Measurements from ENCODE around the gene PCDHGB4. TPM values are rescaled to one million over a fixed set of nuclear protein-coding genes. Genes with fewer than 3 reads are reported as not detected.
A peak's percentile ranks its signal among the peaks of the same experiment; 100 is the strongest.
"Not testable (repeated sequence)": the region's sequence is repeated elsewhere in the genome, so short reads cannot be mapped to it uniquely, and the experiment has no call there.

Gene PCDHGB4
- not detected for total RNA-seq
- under 1 TPM in 1 of 4 donors, not detected in 3; 0.22 TPM for polyA plus RNA-seq

- not testable (repeated sequence) for H3K36me3 ChIP-seq (ENCODE audit: control insufficient read depth, insufficient read depth, low read length); H3K36me3 Mint-ChIP-seq; H3K27ac ChIP-seq (ENCODE audit: insufficient read depth, low read length, poor library complexity, severe bottlenecking); H3K4me3 Mint-ChIP-seq; DNase-seq; H3K4me3 ChIP-seq (ENCODE audit: low read depth, low read length); H3K4me1 Mint-ChIP-seq; H3K4me1 ChIP-seq (ENCODE audit: control insufficient read depth, insufficient read depth, low read length, poor library complexity, severe bottlenecking)
- ATAC-seq (ENCODE audit: low read depth in 2 of 2), result peak in 1 of 2 donors; percentile 34
- peaks cover 0 to 59% (median 18%) of the 10 kb centered on the region in 7 donors for H3K9me3 Mint-ChIP-seq
- Histone ChIP-seq H3K9me3 (ENCODE audit: control insufficient read depth in 2 of 2, low read length in 2 of 2) (peaks cover 20 to 48% of the 10 kb centered on the region in 2 experiments), H3K27me3 (ENCODE audit: control insufficient read depth, insufficient read depth, low read length) (peaks cover 46% of the 10 kb centered on the region)
- H3K27ac Mint-ChIP-seq, result peak within 1 kb of the TSS in 1 of 3 donors; percentile 49
- H3K27me3 Mint-ChIP-seq, result peaks cover 65% of the 10 kb centered on the region
Observed at GRCh38 chr5:141387557-141388311, at the start of gene PCDHGB4. Gene PCDHGB4, plus strand, starts transcription at chr5:141387698. Its CDS starts 187 bp downstream, at chr5:141387885.

- no peak for DNase-seq
- no peaks in the 10 kb centered on the region for H3K36me3 ChIP-seq (ENCODE audit: control insufficient read depth, insufficient read depth, low read length)
- peaks cover 50 to 63% of the 10 kb centered on the region in 2 experiments for H3K9me3 ChIP-seq (ENCODE audit: control insufficient read depth in 2 of 2, low read length in 2 of 2)
Observed at GRCh38 chr5:141338538-141339306, 48.8 kb upstream of the PCDHGB4 start, which contains the start of gene PCDHGA2. Gene PCDHGA2, plus strand, starts transcription at chr5:141338760.

GRCh38 chr5:141340781-141341354 is 46.6 kb upstream of the PCDHGB4 start:
- not testable (repeated sequence) for DNase-seq; H3K4me1 ChIP-seq (ENCODE audit: control insufficient read depth, insufficient read depth, low read length, poor library complexity, severe bottlenecking); H3K36me3 Mint-ChIP-seq; H3K4me1 Mint-ChIP-seq; H3K36me3 ChIP-seq (ENCODE audit: control insufficient read depth, insufficient read depth, low read length); H3K27ac ChIP-seq (ENCODE audit: insufficient read depth, low read length, poor library complexity, severe bottlenecking); H3K4me3 Mint-ChIP-seq; H3K27ac Mint-ChIP-seq; ATAC-seq (ENCODE audit: low read depth in 2 of 2); H3K4me3 ChIP-seq (ENCODE audit: low read depth, low read length)
- H3K27me3 Mint-ChIP-seq, result peaks cover 57% of the 10 kb centered on the region
- Histone ChIP-seq H3K9me3 (ENCODE audit: control insufficient read depth in 2 of 2, low read length in 2 of 2) (peaks cover 52 to 53% of the 10 kb centered on the region in 2 experiments), H3K27me3 (ENCODE audit: control insufficient read depth, insufficient read depth, low read length) (peaks cover 18% of the 10 kb centered on the region)
- H3K9me3 Mint-ChIP-seq, result peaks cover 9 to 74% (median 27%) of the 10 kb centered on the region in 7 donors

More at GRCh38 chr5:141338538-141339306, 48.8 kb upstream of the PCDHGB4 start, which contains the start of gene PCDHGA2:
- peak within 1 kb of the TSS in 1 of 4 donors; percentile 11 for H3K4me3 Mint-ChIP-seq
- H3K4me1 Mint-ChIP-seq, result no peaks in the 10 kb centered on the region
- H3K4me3 ChIP-seq (ENCODE audit: low read depth, low read length), result no peak within 1 kb of the TSS
- H3K36me3 Mint-ChIP-seq, result peaks cover 3% of the 10 kb centered on the region
- ATAC-seq (ENCODE audit: low read depth in 2 of 2), result no peak
- no peak within 1 kb of the TSS for H3K27ac Mint-ChIP-seq
- peaks cover 7 to 72% (median 33%) of the 10 kb centered on the region in 7 donors for H3K9me3 Mint-ChIP-seq
- H3K27me3 Mint-ChIP-seq, result peaks cover 64% of the 10 kb centered on the region
- H3K27ac ChIP-seq (ENCODE audit: insufficient read depth, low read length, poor library complexity, severe bottlenecking), result no peak within 1 kb of the TSS
- no peaks in the 10 kb centered on the region for H3K4me1 ChIP-seq (ENCODE audit: control insufficient read depth, insufficient read depth, low read length, poor library complexity, severe bottlenecking)
- H3K27me3 ChIP-seq (ENCODE audit: control insufficient read depth, insufficient read depth, low read length), result peaks cover 21% of the 10 kb centered on the region

- Mint-ChIP-seq H3K36me3 (peaks cover 6% of the 10 kb centered on the region), H3K4me3 (no peak overlapping the region), H3K27ac (no peak overlapping the region), H3K27me3 (peaks cover 54% of the 10 kb centered on the region), H3K9me3 (peaks cover 7 to 61% (median 22%) of the 10 kb centered on the region in 7 donors), H3K4me1 (no peaks in the 10 kb centered on the region)
- Histone ChIP-seq H3K27ac (ENCODE audit: insufficient read depth, low read length, poor library complexity, severe bottlenecking) (no peak overlapping the region), H3K9me3 (ENCODE audit: control insufficient read depth in 2 of 2, low read length in 2 of 2) (peaks cover 36 to 49% of the 10 kb centered on the region in 2 experiments), H3K27me3 (ENCODE audit: control insufficient read depth, insufficient read depth, low read length) (peaks cover 9% of the 10 kb centered on the region), H3K4me3 (ENCODE audit: low read depth, low read length) (no peak overlapping the region), H3K36me3 (ENCODE audit: control insufficient read depth, insufficient read depth, low read length) (no peaks in the 10 kb centered on the region), H3K4me1 (ENCODE audit: control insufficient read depth, insufficient read depth, low read length, poor library complexity, severe bottlenecking) (no peaks in the 10 kb centered on the region)
- DNase-seq (no peak), ATAC-seq (ENCODE audit: low read depth in 2 of 2) (no peak)
Observed at GRCh38 chr5:141342773-141343172, 44.7 kb upstream of the PCDHGB4 start.

GRCh38 chr5:141343242-141343952 is 44.1 kb upstream of the PCDHGB4 start, which contains the start of gene PCDHGA3:
Gene PCDHGA3, plus strand, starts transcription at chr5:141343829. Its CDS starts 205 bp downstream, at chr5:141344034.
- peaks cover 9% of the 10 kb centered on the region for H3K27me3 ChIP-seq (ENCODE audit: control insufficient read depth, insufficient read depth, low read length)
- DNase-seq, result peak in 1 of 3 donors; percentile 38

GRCh38 chr5:141343953-141344463 is 43.5 kb upstream of the PCDHGB4 start:
- peaks cover 8 to 56% (median 22%) of the 10 kb centered on the region in 7 donors for H3K9me3 Mint-ChIP-seq

More at GRCh38 chr5:141343242-141343952, 44.1 kb upstream of the PCDHGB4 start, which contains the start of gene PCDHGA3:
- Mint-ChIP-seq H3K9me3 (peaks cover 7 to 55% (median 22%) of the 10 kb centered on the region in 7 donors), H3K4me1 (no peaks in the 10 kb centered on the region), H3K4me3 (peak within 1 kb of the TSS in 2 of 4 donors; percentile 41 to 56), H3K27me3 (peaks cover 48% of the 10 kb centered on the region), H3K27ac (no peak within 1 kb of the TSS), H3K36me3 (peaks cover 6% of the 10 kb centered on the region)
- Histone ChIP-seq H3K4me1 (ENCODE audit: control insufficient read depth, insufficient read depth, low read length, poor library complexity, severe bottlenecking) (no peaks in the 10 kb centered on the region), H3K9me3 (ENCODE audit: control insufficient read depth in 2 of 2, low read length in 2 of 2) (peaks cover 32 to 43% of the 10 kb centered on the region in 2 experiments), H3K4me3 (ENCODE audit: low read depth, low read length) (no peak within 1 kb of the TSS), H3K36me3 (ENCODE audit: control insufficient read depth, insufficient read depth, low read length) (no peaks in the 10 kb centered on the region), H3K27ac (ENCODE audit: insufficient read depth, low read length, poor library complexity, severe bottlenecking) (no peak within 1 kb of the TSS)
- ATAC-seq (ENCODE audit: low read depth in 2 of 2), result no peak

More at GRCh38 chr5:141343953-141344463, 43.5 kb upstream of the PCDHGB4 start:
- Histone ChIP-seq H3K27me3 (ENCODE audit: control insufficient read depth, insufficient read depth, low read length) (peaks cover 7% of the 10 kb centered on the region), H3K4me1 (ENCODE audit: control insufficient read depth, insufficient read depth, low read length, poor library complexity, severe bottlenecking) (no peaks in the 10 kb centered on the region), H3K27ac (ENCODE audit: insufficient read depth, low read length, poor library complexity, severe bottlenecking) (no peak overlapping the region), H3K4me3 (ENCODE audit: low read depth, low read length) (no peak overlapping the region), H3K9me3 (ENCODE audit: control insufficient read depth in 2 of 2, low read length in 2 of 2) (peaks cover 25 to 36% of the 10 kb centered on the region in 2 experiments), H3K36me3 (ENCODE audit: control insufficient read depth, insufficient read depth, low read length) (no peaks in the 10 kb centered on the region)
- peaks cover 45% of the 10 kb centered on the region for H3K27me3 Mint-ChIP-seq
- H3K4me1 Mint-ChIP-seq, result no peaks in the 10 kb centered on the region
- no peak for DNase-seq
- peak overlapping the region in 2 of 4 donors; percentile 41 to 56 for H3K4me3 Mint-ChIP-seq
- ATAC-seq (ENCODE audit: low read depth in 2 of 2), result no peak
- H3K36me3 Mint-ChIP-seq, result peaks cover 6% of the 10 kb centered on the region
- no peak overlapping the region for H3K27ac Mint-ChIP-seq
